ENCODE results near the gene ARFIP2. TPM values are rescaled to one million over a fixed set of nuclear protein-coding genes. Genes with fewer than 3 reads are reported as not detected.

The ARFIP2 gene
- total and polyA plus RNA-seq, 2 donors (not counting 3 experiments of a cell fraction or from before 2014, with no cell fraction given) = 48.4 to 62.9 TPM

- Histone ChIP-seq H2AFZ (ENCODE audit: low read depth, low read length) (peak overlapping the region; percentile 82), H3K4me3 (replicated peaks in 1 of 3; ENCODE audit: insufficient read depth in 1 of 3, low read depth in 1 of 3, low read length in 3 of 3) (peak overlapping the region; percentile 61 to 67 (median 64)), H3K79me2 (ENCODE audit: control insufficient read depth, insufficient read depth, low read length) (peaks cover 6% of the 10 kb centered on the region), H3K9me3 (replicated peaks; ENCODE audit: control insufficient read depth, insufficient read depth, low read length) (no peaks in the 10 kb centered on the region), H3K9ac (replicated peaks; ENCODE audit: extremely low read depth, insufficient read depth, low read length) (peak overlapping the region; percentile 74), H3K4me1 (ENCODE audit: control insufficient read depth, extremely low read depth, insufficient read depth, low read length) (peaks cover 15% of the 10 kb centered on the region), H3K27ac (ENCODE audit: insufficient read depth, low read depth, low read length) (peak overlapping the region; percentile 87), H3K27me3 (ENCODE audit: control insufficient read depth in 2 of 2, insufficient read depth in 2 of 2, low read length in 2 of 2) (no peaks in the 10 kb centered on the region), H4K20me1 (replicated peaks; ENCODE audit: control insufficient read depth, extremely low read depth, insufficient read depth, low read length) (no peaks in the 10 kb centered on the region), H3K9me1 (replicated peaks; ENCODE audit: control insufficient read depth, extremely low read depth, insufficient read depth, low read length) (no peaks in the 10 kb centered on the region), H3K4me2 (ENCODE audit: insufficient read depth, low read length) (peak overlapping the region; percentile 93), H3K36me3 (ENCODE audit: control insufficient read depth in 2 of 2, extremely low read depth in 1 of 2, insufficient read depth in 2 of 2, low read length in 2 of 2) (peaks cover 2 to 16% of the 10 kb centered on the region in 2 experiments)
- ChIA-PET POLR2A (interaction anchor here (1.0 kb wide), 1 partner anchor 55 kb away, joined by 3 read pairs; no protein-coding TSS in a partner anchor), CTCF (interaction anchor here (1.2 to 3.5 kb wide), 5 partner anchors 10 to 145 kb away, joined by 3 to 32 read pairs (median 3); partner anchors contain the start of gene TPP1)
- FAIRE-seq = peak; percentile 38
- intact Hi-C loops (cut with micrococcal nuclease) (loop anchor here (2.0 to 5.0 kb wide), 3 partner anchors 144 to 242 kb away; partner anchors contain the start of genes FHIP1B and TPP1), dilution Hi-C loops (cut with MboI; ENCODE audit: extremely low pct_ligation_motif_present, low sequenced_read_pairs) (no loop called here)
- no peak for DNase-seq (ENCODE audit: low read depth, low spot score)
- BruUV-seq (replicated peaks) = TSS peak; percentile 93
- TF ChIP-seq EZH2 (IDR thresholded peaks at IDR 0.05; ENCODE audit: borderline replicate concordance, low read depth, low read length, severe bottlenecking) (no peak), FOS (IDR thresholded peaks at IDR 0.05; ENCODE audit: borderline replicate concordance, insufficient read depth, low read length) (no peak), MAX (IDR thresholded peaks at IDR 0.05; ENCODE audit: insufficient read depth, insufficient read length) (no peak), GATA2 (IDR thresholded peaks at IDR 0.05; ENCODE audit: insufficient read depth, insufficient read length, low read depth, low read length) (no peak), POLR2AphosphoS5 (IDR thresholded peaks at IDR 0.05; ENCODE audit: insufficient read depth, low read depth, low read length) (no peak), POLR2A (IDR thresholded peaks at IDR 0.05; ENCODE audit: low read depth, low read length) (no peak), JUN (IDR thresholded peaks at IDR 0.05; ENCODE audit: borderline replicate concordance, insufficient read depth, insufficient read length, low read depth) (no peak)
Measured at GRCh38 chr11:6474413-6474792, 6.7 kb downstream of the ARFIP2 start.
